Measurements from ENCODE around the gene NFKBIA.
"Not testable (repeated sequence)": the region's sequence is repeated elsewhere in the genome, so short reads cannot be mapped to it uniquely, and the experiment has no call there.

NFKBIA gene

GRCh38 chr14:35368583-35369392 is 35.8 kb downstream of the NFKBIA start:
- no peak for DNase-seq (ENCODE audit: low spot score)

GRCh38 chr14:35368139-35368460 is 36.4 kb downstream of the NFKBIA start:
- DNase-seq (ENCODE audit: low spot score), result no peak

GRCh38 chr14:35367056-35367372 is 37.5 kb downstream of the NFKBIA start:
- no peak for DNase-seq (ENCODE audit: low spot score)

GRCh38 chr14:35366521-35366976 is 38.0 kb downstream of the NFKBIA start:
- no peak for DNase-seq (ENCODE audit: low spot score)

- no peak for DNase-seq (ENCODE audit: low spot score)
These were observed 38.5 kb downstream of the NFKBIA start for GRCh38 chr14:35366056-35366451.

- no peak for DNase-seq (ENCODE audit: low spot score)
These were observed 39.2 kb downstream of the NFKBIA start for GRCh38 chr14:35365130-35366055.

- no peak for DNase-seq (ENCODE audit: low spot score)
These were observed 41.6 kb downstream of the NFKBIA start for GRCh38 chr14:35362911-35363374.

GRCh38 chr14:35362450-35362849 is 42.1 kb downstream of the NFKBIA start:
- DNase-seq (ENCODE audit: low spot score), result no peak

- no peak for DNase-seq (ENCODE audit: low spot score)
These were observed 43.4 kb downstream of the NFKBIA start for GRCh38 chr14:35361141-35361480.

GRCh38 chr14:35359655-35360054 is 44.9 kb downstream of the NFKBIA start:
- not testable (repeated sequence) for DNase-seq (ENCODE audit: low spot score)

- DNase-seq (ENCODE audit: low spot score), result no peak
These were observed 48.3 kb downstream of the NFKBIA start for GRCh38 chr14:35355981-35356841.

- not testable (repeated sequence) for DNase-seq (ENCODE audit: low spot score)
These were observed 49.3 kb downstream of the NFKBIA start for GRCh38 chr14:35355235-35355634.

- no peak for DNase-seq (ENCODE audit: low spot score)
These were observed 51.0 kb downstream of the NFKBIA start for GRCh38 chr14:35353409-35354172.

GRCh38 chr14:35352274-35353233 is 52.0 kb downstream of the NFKBIA start:
- no peak for DNase-seq (ENCODE audit: low spot score)

- DNase-seq (ENCODE audit: low spot score), result no peak
These were observed 52.7 kb downstream of the NFKBIA start for GRCh38 chr14:35351897-35352273.
